ENCODE results near the gene BSX. TPM values are rescaled to one million over a fixed set of nuclear protein-coding genes. Genes with fewer than 3 reads are reported as not detected.
A peak's percentile ranks its signal among the peaks of the same experiment; 100 is the strongest.

BSX gene
- total RNA-seq, 1 donor = not detected

GRCh38 chr11:122995526-122995925, 13.9 kb upstream of the BSX start:
- Histone ChIP-seq H2AFZ (ENCODE audit: low read length) (no peak overlapping the region), H3K4me2 (ENCODE audit: insufficient read depth, low read length) (no peak overlapping the region), H3K27me3 (ENCODE audit: insufficient read depth, low read length) (peaks cover 21% of the 10 kb centered on the region), H3K4me1 (ENCODE audit: insufficient read depth, low read length) (no peaks in the 10 kb centered on the region), H3K9me3 (ENCODE audit: low read depth, low read length) (no peaks in the 10 kb centered on the region), H3K79me2 (ENCODE audit: insufficient read depth, low read length) (no peaks in the 10 kb centered on the region), H4K20me1 (ENCODE audit: insufficient read depth, low read length) (no peaks in the 10 kb centered on the region), H3K4me3 (ENCODE audit: insufficient read depth, low read length) (no peak overlapping the region), H3K36me3 (ENCODE audit: insufficient read depth, low read length) (no peaks in the 10 kb centered on the region), H3K27ac (ENCODE audit: low read depth, low read length) (no peak overlapping the region)
- TF ChIP-seq CTCF (IDR thresholded peaks at IDR 0.05; ENCODE audit: extremely low read depth, low read depth, low read length) = no peak
- DNase-seq (ENCODE audit: insufficient read length, low spot score, missing footprints) = no peak

GRCh38 chr11:122984186-122985011, 2.8 kb upstream of the BSX start:
- H4K20me1 ChIP-seq (ENCODE audit: insufficient read depth, low read length) = peaks cover 2% of the 10 kb centered on the region
- TF ChIP-seq CTCF (IDR thresholded peaks at IDR 0.05; ENCODE audit: extremely low read depth, low read depth, low read length) = no peak
- DNase-seq (ENCODE audit: insufficient read length, low spot score, missing footprints) = peak; percentile 85
- H3K9me3 ChIP-seq (ENCODE audit: low read depth, low read length) = no peaks in the 10 kb centered on the region
- H3K27ac ChIP-seq (ENCODE audit: low read depth, low read length) = no peak overlapping the region
- peaks cover 81% of the 10 kb centered on the region for H3K27me3 ChIP-seq (ENCODE audit: insufficient read depth, low read length)
- peak overlapping the region; percentile 88 for H2AFZ ChIP-seq (ENCODE audit: low read length)
- H3K4me2 ChIP-seq (ENCODE audit: insufficient read depth, low read length) = peak overlapping the region; percentile 82
- H3K79me2 ChIP-seq (ENCODE audit: insufficient read depth, low read length) = no peaks in the 10 kb centered on the region
- H3K4me1 ChIP-seq (ENCODE audit: insufficient read depth, low read length) = no peaks in the 10 kb centered on the region
- H3K36me3 ChIP-seq (ENCODE audit: insufficient read depth, low read length) = no peaks in the 10 kb centered on the region
- H3K4me3 ChIP-seq (ENCODE audit: insufficient read depth, low read length) = peak overlapping the region; percentile 83

GRCh38 chr11:122983438-122984185, 2.0 kb upstream of the BSX start:
- no peaks in the 10 kb centered on the region for H3K9me3 ChIP-seq (ENCODE audit: low read depth, low read length)
- H3K36me3 ChIP-seq (ENCODE audit: insufficient read depth, low read length) = no peaks in the 10 kb centered on the region
- H3K4me1 ChIP-seq (ENCODE audit: insufficient read depth, low read length) = no peaks in the 10 kb centered on the region
- H3K4me3 ChIP-seq (ENCODE audit: insufficient read depth, low read length) = peak overlapping the region; percentile 83
- H3K27me3 ChIP-seq (ENCODE audit: insufficient read depth, low read length) = peaks cover 89% of the 10 kb centered on the region
- peak overlapping the region; percentile 82 for H3K4me2 ChIP-seq (ENCODE audit: insufficient read depth, low read length)
- H2AFZ ChIP-seq (ENCODE audit: low read length) = peak overlapping the region; percentile 88
- no peak overlapping the region for H3K27ac ChIP-seq (ENCODE audit: low read depth, low read length)
- no peaks in the 10 kb centered on the region for H3K79me2 ChIP-seq (ENCODE audit: insufficient read depth, low read length)
- H4K20me1 ChIP-seq (ENCODE audit: insufficient read depth, low read length) = peaks cover 2% of the 10 kb centered on the region
- DNase-seq (ENCODE audit: insufficient read length, low spot score, missing footprints) = no peak
- no peak for TF ChIP-seq CTCF (IDR thresholded peaks at IDR 0.05; ENCODE audit: extremely low read depth, low read depth, low read length)
